GM12878 (cell line): ENCODE results near the gene RETREG3. TPM values are rescaled to one million over a fixed set of nuclear protein-coding genes. Genes with fewer than 3 reads are reported as not detected.
"Not testable (repeated sequence)": the region's sequence is repeated elsewhere in the genome, so short reads cannot be mapped to it uniquely, and the experiment has no call there.

ENCODE experiments used
- ATAC-seq: fragments of 200-7000 bp; cut with Tn5 transposase; 3 replicates; pipeline ENCODE4 v1.9.1; 2020; ENCODE audit warnings: mild to moderate bottlenecking, moderate library complexity
- BruUV-seq: library from RNA; stranded (reverse); fragments of 400-500 nt; replicated peaks from 2 replicates; lab custom pipeline; 2021; lab: Mats Ljungman, UMichigan
- CTCF ChIA-PET: fragments of 300-600 bp; sonication (Branson Sonifier 250); formaldehyde crosslinking; extraction: SDS; loops from one replicate; lab custom pipeline; 2021; ENCODE audit warnings: inconsistent platforms; lab: Yijun Ruan, JAX
- POLR2A ChIA-PET: fragments of 350-600 bp; formaldehyde crosslinking; extraction: SDS; loops from one replicate; lab custom pipeline; 2021; ENCODE audit warnings: inconsistent platforms; lab: Charles Lee
- RAD21 ChIA-PET: fragments of 300-600 bp; sonication (Branson Sonifier 250); formaldehyde crosslinking; loops from one replicate; lab custom pipeline; 2023; ENCODE audit warnings: antibody characterized with exemption; ENCODE audit not compliant: unreplicated experiment; lab: Charles Lee
- SMC1A ChIA-PET: fragments of 300-600 bp; sonication (Branson Sonifier 250); formaldehyde crosslinking; loops from one replicate; lab custom pipeline; 2023; ENCODE audit not compliant: unreplicated experiment, uncharacterized antibody; lab: Charles Lee
- DNase-seq: peaks from one replicate; pipeline ENCODE4 v3.0.0-alpha.2; 2011; ENCODE audit warnings: low read depth, low spot score
- FAIRE-seq: peaks from 3 replicates; lab custom pipeline; 2011; peaks lifted over from hg19 to GRCh38; lab: Jason Lieb, UNC
- H2AFZ ChIP-seq: 2 replicates; pipeline ENCODE4 v1.6.0; 2011; ENCODE audit warnings: low read depth, low read length, control low read depth; ENCODE audit not compliant: control insufficient read depth
- H3K27ac ChIP-seq: 2 replicates; pipeline ENCODE4 v1.5.1; 2011; ENCODE audit warnings: control low read depth; ENCODE audit not compliant: control insufficient read depth, insufficient read depth
- H3K27me3 ChIP-seq, 2 experiments: replicated peaks in 1 of 2; 2 replicates each; pipeline versions ENCODE4 v1.6.0 to v1.6.1; 2011; ENCODE audit warnings: low read length in 1 of 2; ENCODE audit not compliant: control insufficient read depth in 2 of 2, insufficient read depth in 2 of 2
- H3K36me3 ChIP-seq, 2 experiments: 2 replicates each; pipeline ENCODE4 v1.5.1; 2011; ENCODE audit warnings: low read length in 1 of 2; ENCODE audit not compliant: control insufficient read depth in 2 of 2, insufficient read depth in 2 of 2
- H3K4me1 ChIP-seq: 2 replicates; pipeline ENCODE4 v1.6.1; 2011; ENCODE audit warnings: mild to moderate bottlenecking, low read length, moderate library complexity, mixed read lengths; ENCODE audit not compliant: control insufficient read depth, insufficient read depth
- H3K4me2 ChIP-seq: 2 replicates; pipeline ENCODE4 v1.6.0; 2011; ENCODE audit warnings: control low read depth; ENCODE audit not compliant: control insufficient read depth, insufficient read depth
- H3K4me3 ChIP-seq: fragments of 200-600 bp; sonication (generic); 2 replicates; pipeline ENCODE4 v1.5.1; 2016
- H3K79me2 ChIP-seq: 2 replicates; pipeline ENCODE4 v1.6.0; 2011; ENCODE audit warnings: low read length; ENCODE audit not compliant: control insufficient read depth, insufficient read depth
- H3K9ac ChIP-seq: 2 replicates; pipeline ENCODE4 v1.8.0; 2011; ENCODE audit warnings: low read length, control low read depth, mixed read lengths; ENCODE audit not compliant: control insufficient read depth, insufficient read depth
- H3K9me3 ChIP-seq: replicated peaks from 3 replicates; pipeline ENCODE4 v1.5.1; 2011; ENCODE audit warnings: mild to moderate bottlenecking, low read length; ENCODE audit not compliant: control insufficient read depth, insufficient read depth
- H4K20me1 ChIP-seq: 2 replicates; pipeline ENCODE4 v1.6.0; 2011; ENCODE audit not compliant: control insufficient read depth, insufficient read depth
- POLR2A ChIP-seq: IDR thresholded peaks from 2 replicates; pipeline ENCODE4 v1.6.1; 2011; ENCODE audit warnings: low read depth, mild to moderate bottlenecking, low read length
- STAT3 ChIP-seq: IDR thresholded peaks from 2 replicates; pipeline ENCODE4 v1.6.1; 2011; ENCODE audit warnings: low read depth, low read length, improper control_type of control experiment
- WGBS: methylation state at CpG from one replicate; pipeline ENCODE4 v1.1.6; 2016; ENCODE audit warnings: low lambda C conversion rate; ENCODE audit not compliant: insufficient replicate concordance, insufficient coverage; ENCODE audit errors: missing lambda C conversion rate; 5-methylcytosine and 5-hydroxymethylcytosine counted together
- in situ Hi-C: fragments of 300-500 bp; cut with MboI; formaldehyde crosslinking; loops from 9 replicates; pipeline ENCODE4 v1.14.3; 2018; ENCODE audit warnings: mixed read lengths
- intact Hi-C: fragments of 100-400 bp; cut with micrococcal nuclease; formaldehyde crosslinking; loops from one replicate; pipeline ENCODE4 v1.14.2; 2022; ENCODE audit not compliant: unreplicated experiment
- polyA plus RNA-seq, 11 experiments: library from polyadenylated mRNA; depleted of rRNA in 4 of 11; unstranded in 6 of 11; stranded (reverse) in 5 of 11; fragments of >200 nt; fragmentation: Nextera tagmentation in 4 of 11; fragmentation: Illumina TruSeq in 1 of 11; extraction: Ambion mirVana in 4 of 11; extraction: Trizol in 1 of 11; gene quantifications; 1 replicate in 1 of 11; 2 replicates in 10 of 11; pipeline versions ENCODE4 v1.2.1 to v1.2.3, GENCODE V29; 2011 to 2016; ENCODE audit warnings: inconsistent platforms in 2 of 11, missing spikeins in 2 of 11, low read depth in 1 of 11
- total RNA-seq, 4 experiments: library from RNA; depleted of rRNA in 3 of 4; stranded (reverse); fragments of >200 nt in 3 of 4; fragmentation: Illumina TruSeq in 1 of 4; extraction: Trizol in 1 of 4; gene quantifications; 2 replicates each; pipeline versions ENCODE4 v1.2.1 to v1.2.3, GENCODE V29; 2013 to 2021

The RETREG3 gene
- total and polyA plus RNA-seq, 10 of the 15 experiments (the other 5 are each of a cell fraction or from before 2014, with no cell fraction given) = 7.0 to 50.6 (median 27.3) TPM

GRCh38 chr17:42541041-42541833 lies 67.9 kb downstream of the RETREG3 start:
- Histone ChIP-seq H3K27ac (no peak overlapping the region), H3K79me2 (peaks cover 13% of the 10 kb centered on the region), H3K4me3 (no peak overlapping the region), H3K4me2 (no peak overlapping the region)
- FAIRE-seq (no peak), ATAC-seq (no peak), DNase-seq (no peak)
- 82% methylated on average over 17 of the region's 17 CpGs for WGBS
- RAD21 ChIA-PET = interaction anchor here (0.7 to 1.6 kb wide), 2 partner anchors 14 to 756 kb away, joined by 3 read pairs; no protein-coding TSS in a partner anchor
- intact Hi-C loops = no loop called here
- TF ChIP-seq POLR2A = peak; percentile 46
- no peak for TF ChIP-seq STAT3
- TF ChIP-seq, all 136 proteins: peak for 1
- in situ Hi-C loops = no loop called here
- ChIA-PET POLR2A (interaction anchor here (0.5 to 1.4 kb wide), 5 partner anchors 9 to 56 kb away, joined by 3 to 5 read pairs (median 3); no protein-coding TSS in a partner anchor), SMC1A (interaction anchor here (0.6 to 1.0 kb wide), 3 partner anchors 11 to 575 kb away, joined by 3 read pairs; partner anchors contain the start of gene CNP), CTCF (interaction anchor here (1.1 to 1.3 kb wide), 2 partner anchors 13 to 181 kb away, joined by 3 read pairs; no protein-coding TSS in a partner anchor)
- no TSS peak for BruUV-seq
- Histone ChIP-seq H3K27me3 (no peaks in the 10 kb centered on the region), H2AFZ (no peak overlapping the region), H3K36me3 (peaks cover 0 to 5% of the 10 kb centered on the region in 2 experiments; a peak in 3 of 4 replicates), H3K9me3 (no peaks in the 10 kb centered on the region), H4K20me1 (no peaks in the 10 kb centered on the region), H3K4me1 (peaks cover 8% of the 10 kb centered on the region), H3K9ac (no peak overlapping the region)

- ATAC-seq, H3K9me3 ChIP-seq, H3K27me3 ChIP-seq, in situ Hi-C loops, H3K4me3 ChIP-seq, intact Hi-C loops, BruUV-seq, H3K27ac ChIP-seq, H4K20me1 ChIP-seq, H3K36me3 ChIP-seq, DNase-seq, FAIRE-seq, H3K9ac ChIP-seq, H3K4me2 ChIP-seq, H2AFZ ChIP-seq: not testable (repeated sequence)
- WGBS = 100% methylated on average over 3 of the region's 4 CpGs
- ChIA-PET SMC1A (interaction anchor here (0.6 to 1.0 kb wide), 2 partner anchors 10 to 33 kb away, joined by 3 read pairs; no protein-coding TSS in a partner anchor), CTCF (interaction anchor here (1.1 to 1.3 kb wide), 2 partner anchors 13 to 182 kb away, joined by 3 read pairs; no protein-coding TSS in a partner anchor), RAD21 (interaction anchor here (0.7 to 1.6 kb wide), 2 partner anchors 13 to 755 kb away, joined by 3 read pairs; no protein-coding TSS in a partner anchor), POLR2A (interaction anchor here (1.1 kb wide), 1 partner anchor 8 kb away, joined by 3 read pairs; no protein-coding TSS in a partner anchor)
- H3K4me1 ChIP-seq = peaks cover 11% of the 10 kb centered on the region
- peaks cover 13% of the 10 kb centered on the region for H3K79me2 ChIP-seq
Measured at GRCh38 chr17:42540558-42540957, 68.6 kb downstream of the RETREG3 start.
